Panc1 (cell line): ENCODE data around the gene TTC39B. TPM values are rescaled to one million over a fixed set of nuclear protein-coding genes. Genes with fewer than 3 reads are reported as not detected.

Source experiments
- ATAC-seq: fragments of 200-7000 bp; cut with Tn5 transposase; 2 replicates; pipeline ENCODE4 v1.9.1; 2020; ENCODE audit warnings: mild to moderate bottlenecking, moderate library complexity
- BruUV-seq: library from RNA; stranded (reverse); fragments of 400-500 nt; replicated peaks from 2 replicates; lab custom pipeline; 2021; lab: Mats Ljungman, UMichigan
- CTCF ChIA-PET: fragments of 300-600 bp; sonication (Branson Sonifier 250); formaldehyde crosslinking; loops from one replicate; lab custom pipeline; 2022; ENCODE audit warnings: antibody characterized with exemption; lab: Charles Lee
- POLR2A ChIA-PET: fragments of 300-600 bp; sonication (Branson Sonifier 250); formaldehyde crosslinking; loops from one replicate; lab custom pipeline; 2022; ENCODE audit warnings: antibody characterized with exemption; lab: Charles Lee
- DNase-seq: peaks from one replicate; pipeline ENCODE4 v3.0.0-alpha.2; 2010; ENCODE audit warnings: low read depth, low spot score
- H3K27ac ChIP-seq: 2 replicates; pipeline ENCODE4 v1.5.1; 2011; ENCODE audit warnings: mild to moderate bottlenecking, low read length, inconsistent platforms
- H3K27me3 ChIP-seq: fragments of 200-500 bp; sonication (Bioruptor generic); 2 replicates; pipeline ENCODE4 v1.6.0; 2014; ENCODE audit warnings: low read length, inconsistent platforms; ENCODE audit not compliant: control insufficient read depth, insufficient read depth
- H3K36me3 ChIP-seq: fragments of 200-500 bp; sonication (Bioruptor generic); 2 replicates; pipeline ENCODE4 v1.5.1; 2014; ENCODE audit warnings: inconsistent platforms, mild to moderate bottlenecking, low read length, moderate library complexity; ENCODE audit not compliant: control insufficient read depth, insufficient read depth
- H3K4me1 ChIP-seq: 2 replicates; pipeline ENCODE4 v1.5.1; 2011; ENCODE audit warnings: inconsistent platforms, mild to moderate bottlenecking, low read length, moderate library complexity; ENCODE audit not compliant: control insufficient read depth, insufficient read depth
- H3K4me3 ChIP-seq, 2 experiments: 2 replicates each; pipeline ENCODE4 v1.5.1; 2011 to 2012; ENCODE audit warnings: low read depth in 2 of 2, low read length in 2 of 2, mild to moderate bottlenecking in 2 of 2, inconsistent platforms in 1 of 2, moderate library complexity in 1 of 2
- H3K9me3 ChIP-seq: fragments of 200-500 bp; sonication (Bioruptor generic); 2 replicates; pipeline ENCODE4 v1.5.1; 2014; ENCODE audit warnings: low read depth, mild to moderate bottlenecking, inconsistent platforms, low read length, moderate library complexity; ENCODE audit not compliant: control insufficient read depth, insufficient read depth
- POLR2AphosphoS5 ChIP-seq: IDR thresholded peaks from 2 replicates; pipeline ENCODE4 v1.6.1; 2012; ENCODE audit warnings: mild to moderate bottlenecking, low read depth, low read length, moderate library complexity
- SIN3A ChIP-seq: IDR thresholded peaks from 2 replicates; pipeline ENCODE4 v1.6.1; 2012; ENCODE audit warnings: low read depth, mild to moderate bottlenecking, low read length, moderate library complexity, borderline replicate concordance; ENCODE audit not compliant: insufficient read depth
- TCF7L2 ChIP-seq: IDR thresholded peaks from 2 replicates; pipeline ENCODE4 v1.6.1; 2011; ENCODE audit warnings: mild to moderate bottlenecking, low read depth, low read length, inconsistent platforms
- in situ Hi-C: cut with HindIII; loops from 2 replicates; pipeline ENCODE4 v1.10.0; 2016; ENCODE audit warnings: low sequenced_read_pairs, low pct_unique_long_range_greater_than_20kb
- intact Hi-C: fragments of 100-400 bp; cut with micrococcal nuclease; formaldehyde crosslinking; loops from one replicate; pipeline ENCODE4 v1.10.0; 2022; ENCODE audit not compliant: unreplicated experiment
- total RNA-seq: library from RNA; stranded (reverse); gene quantifications from one replicate; pipeline ENCODE4 v1.2.1, GENCODE V29; 2021; ENCODE audit not compliant: unreplicated experiment
- TF ChIP-seq, protein P1 (sequence below): fragments of 450-650 bp; IDR thresholded peaks from 2 replicates; pipeline ENCODE4 v1.5.1; 2017; ENCODE audit warnings: mild to moderate bottlenecking
- TF ChIP-seq, protein P2 (sequence below), 2 experiments: IDR thresholded peaks; 2 replicates each; pipeline ENCODE4 v1.6.1; 2011 to 2012; ENCODE audit warnings: low read depth in 2 of 2, control low read depth in 1 of 2, low read length in 1 of 2, mild to moderate bottlenecking in 1 of 2, moderate library complexity in 1 of 2; ENCODE audit not compliant: insufficient read depth in 1 of 2

The TTC39B gene
- total RNA-seq, 1 experiment from 2014 or later = 1.6 TPM

DNA sequence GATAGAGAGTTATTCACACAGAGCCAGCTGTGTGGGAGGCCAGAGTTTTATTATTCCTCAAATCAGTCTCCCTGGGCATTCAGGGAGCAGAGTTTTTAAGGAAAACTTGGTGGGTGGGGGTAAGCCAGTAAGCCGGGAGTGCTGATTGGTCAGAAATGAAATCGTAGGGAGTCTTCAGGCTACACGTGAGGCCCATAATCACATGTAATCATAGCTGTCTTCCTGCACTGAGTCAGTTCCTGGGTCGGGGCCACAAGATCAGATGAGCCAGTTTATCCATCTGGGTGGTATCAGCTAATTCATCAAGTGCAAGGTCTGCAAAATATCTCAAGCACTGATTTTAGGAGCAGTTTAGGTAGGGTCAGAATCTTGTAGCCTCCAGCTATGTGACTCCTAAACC is 10.8 kb upstream of the TTC39B start:
- DNase-seq = no peak
- no peaks in the 10 kb centered on the region for H3K27me3 ChIP-seq
- in situ Hi-C loops = no loop called here
- no TSS peak for BruUV-seq
- no peak for ATAC-seq
- ChIA-PET POLR2A (interaction anchor here (0.6 kb wide), 1 partner anchor 65 kb away, joined by 3 read pairs; no protein-coding TSS in a partner anchor), CTCF (no interaction called here)
- H3K4me1 ChIP-seq = no peaks in the 10 kb centered on the region
- no peaks in the 10 kb centered on the region for H3K9me3 ChIP-seq
- no peaks in the 10 kb centered on the region for H3K36me3 ChIP-seq
- no peak overlapping the region for H3K4me3 ChIP-seq
- intact Hi-C loops = no loop called here
- H3K27ac ChIP-seq = no peak overlapping the region
- TF ChIP-seq TCF7L2 (no peak), SIN3A (no peak), POLR2AphosphoS5 (no peak)
- TF ChIP-seq, protein P1, sequence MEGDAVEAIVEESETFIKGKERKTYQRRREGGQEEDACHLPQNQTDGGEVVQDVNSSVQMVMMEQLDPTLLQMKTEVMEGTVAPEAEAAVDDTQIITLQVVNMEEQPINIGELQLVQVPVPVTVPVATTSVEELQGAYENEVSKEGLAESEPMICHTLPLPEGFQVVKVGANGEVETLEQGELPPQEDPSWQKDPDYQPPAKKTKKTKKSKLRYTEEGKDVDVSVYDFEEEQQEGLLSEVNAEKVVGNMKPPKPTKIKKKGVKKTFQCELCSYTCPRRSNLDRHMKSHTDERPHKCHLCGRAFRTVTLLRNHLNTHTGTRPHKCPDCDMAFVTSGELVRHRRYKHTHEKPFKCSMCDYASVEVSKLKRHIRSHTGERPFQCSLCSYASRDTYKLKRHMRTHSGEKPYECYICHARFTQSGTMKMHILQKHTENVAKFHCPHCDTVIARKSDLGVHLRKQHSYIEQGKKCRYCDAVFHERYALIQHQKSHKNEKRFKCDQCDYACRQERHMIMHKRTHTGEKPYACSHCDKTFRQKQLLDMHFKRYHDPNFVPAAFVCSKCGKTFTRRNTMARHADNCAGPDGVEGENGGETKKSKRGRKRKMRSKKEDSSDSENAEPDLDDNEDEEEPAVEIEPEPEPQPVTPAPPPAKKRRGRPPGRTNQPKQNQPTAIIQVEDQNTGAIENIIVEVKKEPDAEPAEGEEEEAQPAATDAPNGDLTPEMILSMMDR = no peak

- in situ Hi-C loops = no loop called here
- ChIA-PET CTCF (no interaction called here), POLR2A (no interaction called here)
- Histone ChIP-seq H3K27me3 (no peaks in the 10 kb centered on the region), H3K36me3 (no peaks in the 10 kb centered on the region; the same call in 1 of the 2 replicates), H3K4me1 (no peaks in the 10 kb centered on the region), H3K4me3 (no peak overlapping the region), H3K9me3 (no peaks in the 10 kb centered on the region), H3K27ac (no peak overlapping the region)
- no peak for TF ChIP-seq POLR2AphosphoS5
- TF ChIP-seq, protein P2, sequence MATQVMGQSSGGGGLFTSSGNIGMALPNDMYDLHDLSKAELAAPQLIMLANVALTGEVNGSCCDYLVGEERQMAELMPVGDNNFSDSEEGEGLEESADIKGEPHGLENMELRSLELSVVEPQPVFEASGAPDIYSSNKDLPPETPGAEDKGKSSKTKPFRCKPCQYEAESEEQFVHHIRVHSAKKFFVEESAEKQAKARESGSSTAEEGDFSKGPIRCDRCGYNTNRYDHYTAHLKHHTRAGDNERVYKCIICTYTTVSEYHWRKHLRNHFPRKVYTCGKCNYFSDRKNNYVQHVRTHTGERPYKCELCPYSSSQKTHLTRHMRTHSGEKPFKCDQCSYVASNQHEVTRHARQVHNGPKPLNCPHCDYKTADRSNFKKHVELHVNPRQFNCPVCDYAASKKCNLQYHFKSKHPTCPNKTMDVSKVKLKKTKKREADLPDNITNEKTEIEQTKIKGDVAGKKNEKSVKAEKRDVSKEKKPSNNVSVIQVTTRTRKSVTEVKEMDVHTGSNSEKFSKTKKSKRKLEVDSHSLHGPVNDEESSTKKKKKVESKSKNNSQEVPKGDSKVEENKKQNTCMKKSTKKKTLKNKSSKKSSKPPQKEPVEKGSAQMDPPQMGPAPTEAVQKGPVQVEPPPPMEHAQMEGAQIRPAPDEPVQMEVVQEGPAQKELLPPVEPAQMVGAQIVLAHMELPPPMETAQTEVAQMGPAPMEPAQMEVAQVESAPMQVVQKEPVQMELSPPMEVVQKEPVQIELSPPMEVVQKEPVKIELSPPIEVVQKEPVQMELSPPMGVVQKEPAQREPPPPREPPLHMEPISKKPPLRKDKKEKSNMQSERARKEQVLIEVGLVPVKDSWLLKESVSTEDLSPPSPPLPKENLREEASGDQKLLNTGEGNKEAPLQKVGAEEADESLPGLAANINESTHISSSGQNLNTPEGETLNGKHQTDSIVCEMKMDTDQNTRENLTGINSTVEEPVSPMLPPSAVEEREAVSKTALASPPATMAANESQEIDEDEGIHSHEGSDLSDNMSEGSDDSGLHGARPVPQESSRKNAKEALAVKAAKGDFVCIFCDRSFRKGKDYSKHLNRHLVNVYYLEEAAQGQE (IDR thresholded peaks at IDR 0.05; ENCODE audit: insufficient read depth in 1 of 2, low read depth in 2 of 2, low read length in 1 of 2) = no peak
- TF ChIP-seq, protein P1 = no peak
- no peak for TF ChIP-seq SIN3A
- no peak for TF ChIP-seq TCF7L2
- BruUV-seq = no TSS peak
- ATAC-seq = no peak
- intact Hi-C loops = no loop called here
- DNase-seq = no peak
These were observed 4.6 kb upstream of the TTC39B start for GRCh38 chr9:15311607-15312006.
